Stimulated activated CD4-positive, alpha-beta T cell treated with anti-CD3 and anti-CD28 coated beads, Interleukin-2, amount 100 ng/mL, for 4 hours (primary cell): ENCODE results near the gene SEC16B.

Source experiments
- DNase-seq: peaks from one replicate; pipeline ENCODE4 v3.0.0-alpha.2; 2020; ENCODE audit warnings: low read depth

SEC16B gene

GRCh38 chr1:177978530-177978929 lies 8.7 kb upstream of the SEC16B start:
- no peak for DNase-seq

- DNase-seq: no peak
Observed at GRCh38 chr1:177977141-177977540, 7.3 kb upstream of the SEC16B start.

- DNase-seq: no peak
Observed at GRCh38 chr1:177976596-177976995, 6.7 kb upstream of the SEC16B start.

GRCh38 chr1:177975588-177976495 lies 6.0 kb upstream of the SEC16B start:
- no peak for DNase-seq

GRCh38 chr1:177973585-177973984 lies 3.7 kb upstream of the SEC16B start:
- DNase-seq: no peak

GRCh38 chr1:177969109-177969508 lies 749 bp downstream of the SEC16B start:
- no peak for DNase-seq

- no peak for DNase-seq
Observed at GRCh38 chr1:177966199-177966598, 3.7 kb downstream of the SEC16B start.

GRCh38 chr1:177965293-177965692 lies 4.6 kb downstream of the SEC16B start:
- DNase-seq: no peak

- no peak for DNase-seq
Observed at GRCh38 chr1:177964336-177964735, 5.5 kb downstream of the SEC16B start.

GRCh38 chr1:177960939-177961622 lies 8.8 kb downstream of the SEC16B start:
- DNase-seq: no peak

- no peak for DNase-seq
Observed at GRCh38 chr1:177959811-177960515, 9.9 kb downstream of the SEC16B start.

- no peak for DNase-seq
Observed at GRCh38 chr1:177958092-177958491, 11.8 kb downstream of the SEC16B start.

GRCh38 chr1:177954076-177954475 lies 15.8 kb downstream of the SEC16B start:
- DNase-seq: no peak

GRCh38 chr1:177953549-177953948 lies 16.3 kb downstream of the SEC16B start:
- no peak for DNase-seq

- DNase-seq: no peak
Observed at GRCh38 chr1:177952691-177953090, 17.2 kb downstream of the SEC16B start.

GRCh38 chr1:177952249-177952648 lies 17.6 kb downstream of the SEC16B start:
- no peak for DNase-seq

- no peak for DNase-seq
Observed at GRCh38 chr1:177950506-177950905, 19.4 kb downstream of the SEC16B start.

GRCh38 chr1:177948336-177948972 lies 21.4 kb downstream of the SEC16B start:
- DNase-seq: no peak

- no peak for DNase-seq
Observed at GRCh38 chr1:177947623-177948022, 22.2 kb downstream of the SEC16B start.

- DNase-seq: no peak
Observed at GRCh38 chr1:177945943-177946650, 23.8 kb downstream of the SEC16B start.
